ENCODE measurements around the gene NANOS2.

NANOS2 gene

DNA sequence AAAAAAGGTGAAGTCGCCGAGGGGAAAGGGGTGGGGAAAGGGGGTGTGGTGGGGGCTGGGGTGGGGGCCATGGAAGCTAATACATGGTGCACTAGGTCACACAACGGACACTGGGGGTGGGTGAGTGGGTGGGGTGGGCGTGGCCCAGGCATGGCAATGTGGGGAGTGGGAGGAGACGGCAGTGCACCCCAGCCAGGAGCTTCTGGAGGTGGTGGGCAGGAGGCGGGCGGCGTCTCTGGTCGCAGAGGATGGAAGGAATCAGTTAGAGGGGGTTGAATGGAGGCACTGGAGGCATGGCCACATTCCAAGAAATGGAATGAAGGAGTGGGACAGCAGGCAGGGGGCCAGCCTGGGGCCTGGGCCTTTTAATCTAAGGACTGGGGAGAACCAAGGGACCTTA lies 19.2 kb upstream of the NANOS2 start:
- Histone ChIP-seq H3K27ac (no peak overlapping the region), H3K4me3 (no peak overlapping the region)

DNA sequence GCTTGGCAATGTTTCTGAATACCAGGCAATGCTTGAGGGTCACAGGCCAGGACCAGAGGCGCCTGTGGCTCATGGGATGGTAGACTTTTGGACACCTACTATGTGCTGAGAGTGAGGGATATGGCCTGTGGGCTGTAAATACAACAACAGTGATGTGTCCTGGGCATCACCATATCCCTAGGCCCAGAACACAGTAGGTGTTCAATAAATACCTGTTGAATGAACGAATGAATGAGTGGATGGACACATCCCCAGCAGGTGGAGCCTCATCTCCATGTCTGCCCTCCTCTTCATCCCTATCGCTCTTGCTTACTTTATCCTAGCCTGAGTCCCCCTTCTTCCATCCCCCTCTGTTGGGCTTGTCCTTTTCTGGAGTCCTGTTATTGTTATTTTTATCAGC lies 16.5 kb upstream of the NANOS2 start:
- Histone ChIP-seq H3K4me3 (no peak overlapping the region), H3K27ac (no peak overlapping the region)

DNA sequence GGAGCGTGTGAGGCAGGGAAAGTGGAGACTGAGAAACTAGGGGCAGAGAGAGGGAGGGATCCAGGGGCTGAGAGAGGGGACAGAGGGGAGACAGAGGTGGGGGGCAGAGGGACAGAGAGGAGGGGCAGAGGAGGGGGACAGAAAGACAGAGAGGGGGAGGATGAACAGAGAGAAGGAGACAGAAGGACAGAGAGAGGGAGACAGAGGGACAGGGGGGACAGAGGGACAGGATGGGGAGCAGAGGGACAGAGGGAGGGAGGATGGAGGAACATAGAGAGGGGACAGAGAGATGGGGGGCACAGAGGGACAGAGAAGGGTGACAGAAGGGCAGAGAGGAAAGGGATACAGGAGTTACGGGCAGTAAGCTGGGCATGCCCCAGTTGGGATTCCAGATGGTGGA lies 14.7 kb upstream of the NANOS2 start:
- Histone ChIP-seq H3K4me3 (no peak overlapping the region), H3K27ac (no peak overlapping the region)

DNA sequence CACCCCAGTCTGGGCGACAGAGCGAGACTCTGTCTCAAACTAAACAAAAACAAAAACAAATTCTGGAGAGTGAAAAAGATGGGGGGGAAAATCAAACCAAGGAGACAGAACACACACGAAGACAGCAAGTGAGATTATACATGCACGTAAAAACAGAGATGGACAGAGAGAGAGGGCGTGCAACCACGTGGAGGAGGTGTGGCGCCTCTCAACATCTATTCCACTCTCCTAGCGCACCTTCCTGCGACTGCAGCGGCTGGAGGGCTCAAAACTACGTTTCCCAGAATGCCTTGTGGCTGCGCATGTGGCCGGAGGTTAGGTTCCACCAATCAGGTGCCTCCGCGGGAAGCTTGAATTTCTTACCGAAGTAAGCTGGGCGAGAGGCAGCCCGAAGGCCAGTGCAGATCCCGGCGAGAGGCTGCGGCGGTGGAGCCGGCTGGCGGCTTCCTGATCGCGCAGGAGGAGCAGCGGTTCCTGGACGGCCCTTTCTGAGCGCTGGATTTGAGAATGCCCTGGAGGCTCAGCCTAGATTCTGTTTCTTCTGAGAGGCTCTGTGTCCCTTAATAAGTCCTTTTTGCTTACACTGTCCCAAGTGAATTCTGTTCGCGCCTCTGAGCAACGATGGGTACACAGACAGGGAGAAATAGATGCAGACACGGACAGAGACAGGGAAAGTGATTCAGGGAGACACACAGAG lies 13.1 kb upstream of the NANOS2 start:
- Histone ChIP-seq H3K4me3 (no peak overlapping the region), H3K27ac (no peak overlapping the region)

DNA sequence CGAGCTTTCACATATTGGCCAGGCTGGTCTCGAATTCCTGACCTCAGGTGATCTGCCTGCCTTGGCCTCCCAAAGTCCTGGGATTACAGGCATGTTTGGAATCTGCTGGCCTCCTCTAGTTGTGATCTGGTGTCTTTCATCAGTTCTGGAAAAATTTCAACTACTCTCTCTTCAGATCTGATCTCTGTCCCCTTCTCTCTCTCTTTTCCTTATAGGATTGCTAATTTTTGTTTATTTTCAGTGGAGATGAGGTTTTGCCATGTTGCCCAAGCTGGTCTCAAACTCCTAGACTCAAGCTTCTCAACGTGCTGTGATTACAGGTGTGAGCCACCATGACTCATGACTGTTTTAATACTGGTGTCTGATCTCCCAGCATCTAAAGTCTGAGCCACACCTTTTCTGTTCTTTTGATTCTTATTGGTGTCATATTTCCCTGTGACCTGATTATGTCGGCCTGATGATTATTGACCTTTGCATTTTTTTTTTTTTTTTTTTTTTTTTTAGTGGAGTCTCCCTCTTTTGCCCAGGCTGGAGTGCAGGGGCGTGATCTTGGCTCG lies 10.4 kb upstream of the NANOS2 start:
- no peak overlapping the region for H3K4me3 ChIP-seq
- H3K27ac ChIP-seq = no peak overlapping the region

DNA sequence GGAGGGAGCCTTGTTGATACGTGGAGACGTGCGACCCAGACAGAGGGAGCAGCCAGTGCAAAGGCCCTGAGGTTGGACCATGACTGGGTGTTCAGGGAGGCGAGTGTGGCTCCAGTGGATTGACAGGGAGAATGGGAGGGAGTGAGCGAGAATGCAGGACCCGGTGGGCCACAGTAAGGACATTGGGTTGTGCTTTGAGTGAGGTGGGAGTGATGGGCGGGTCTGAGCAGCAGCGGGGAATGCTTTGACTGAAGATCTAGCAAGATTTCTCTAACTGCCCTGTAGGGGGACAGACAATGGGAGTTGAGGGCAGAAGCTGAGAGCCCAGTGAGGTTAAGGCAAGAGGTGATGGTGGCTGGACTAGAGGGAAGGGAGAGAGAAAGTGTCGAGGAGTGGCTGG lies 7.7 kb upstream of the NANOS2 start:
- H3K27ac ChIP-seq = no peak overlapping the region
- no peak overlapping the region for H3K4me3 ChIP-seq

DNA sequence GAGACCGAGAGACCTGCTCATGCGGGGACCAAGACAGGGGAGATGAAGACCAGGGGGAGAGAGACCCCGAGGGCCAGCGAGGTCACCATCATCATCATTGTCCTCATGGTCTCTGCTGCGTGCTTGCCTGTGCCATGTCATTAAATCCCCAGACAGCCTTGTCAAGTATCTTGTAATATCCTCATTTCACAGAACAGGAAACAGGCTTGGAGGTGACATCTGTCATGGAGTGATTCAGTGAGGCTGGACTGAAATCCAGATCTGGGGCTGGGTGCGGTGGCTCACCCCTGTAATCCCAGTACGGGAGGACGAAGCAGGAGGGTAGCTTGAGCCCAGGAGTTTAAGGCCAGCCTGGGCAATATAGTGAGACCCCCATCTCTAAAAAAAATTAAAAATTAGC lies 5.9 kb upstream of the NANOS2 start:
- Histone ChIP-seq H3K27ac (no peak overlapping the region), H3K4me3 (no peak overlapping the region)

DNA sequence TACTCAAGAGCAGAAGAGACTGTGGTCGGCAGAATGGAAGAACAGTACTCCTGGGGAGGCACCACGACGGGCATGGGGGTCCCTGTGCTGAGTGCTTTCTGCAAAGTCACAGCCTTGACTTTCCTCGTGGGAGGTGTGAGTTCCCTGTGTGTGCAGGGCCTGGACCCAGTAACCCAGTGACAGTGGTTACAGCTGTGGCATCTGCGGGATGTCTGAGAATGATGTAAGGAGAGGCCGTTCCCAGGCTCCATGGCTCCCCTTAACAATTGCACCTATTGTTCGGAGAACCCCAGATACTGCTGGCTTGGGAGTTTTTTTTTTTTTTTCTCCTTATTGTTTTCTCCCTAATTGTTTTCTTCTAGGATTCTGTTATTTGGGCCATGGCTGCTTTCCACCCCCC lies 5.1 kb upstream of the NANOS2 start:
- Histone ChIP-seq H3K27ac (no peak overlapping the region), H3K4me3 (no peak overlapping the region)

DNA sequence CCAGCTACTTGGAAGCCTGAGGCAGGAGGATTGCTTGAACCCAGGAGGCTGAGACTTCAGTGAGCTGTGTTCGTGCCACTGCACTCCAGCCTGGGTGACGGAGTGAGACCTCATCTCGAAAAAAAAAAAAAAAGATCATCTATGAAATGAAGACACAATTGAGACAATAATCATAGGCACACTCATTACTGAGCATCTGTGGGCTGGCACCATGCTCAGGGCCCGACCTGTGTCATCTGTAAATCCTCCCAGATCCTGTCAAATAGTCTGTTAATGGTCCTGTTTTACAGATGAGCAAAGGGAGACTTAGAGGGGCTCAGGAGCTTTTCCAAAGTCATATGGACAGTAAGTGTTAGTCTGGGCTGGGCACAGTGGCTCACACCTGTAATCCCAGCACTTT lies 4.1 kb upstream of the NANOS2 start:
- H3K27ac ChIP-seq = no peak overlapping the region
- no peak overlapping the region for H3K4me3 ChIP-seq

DNA sequence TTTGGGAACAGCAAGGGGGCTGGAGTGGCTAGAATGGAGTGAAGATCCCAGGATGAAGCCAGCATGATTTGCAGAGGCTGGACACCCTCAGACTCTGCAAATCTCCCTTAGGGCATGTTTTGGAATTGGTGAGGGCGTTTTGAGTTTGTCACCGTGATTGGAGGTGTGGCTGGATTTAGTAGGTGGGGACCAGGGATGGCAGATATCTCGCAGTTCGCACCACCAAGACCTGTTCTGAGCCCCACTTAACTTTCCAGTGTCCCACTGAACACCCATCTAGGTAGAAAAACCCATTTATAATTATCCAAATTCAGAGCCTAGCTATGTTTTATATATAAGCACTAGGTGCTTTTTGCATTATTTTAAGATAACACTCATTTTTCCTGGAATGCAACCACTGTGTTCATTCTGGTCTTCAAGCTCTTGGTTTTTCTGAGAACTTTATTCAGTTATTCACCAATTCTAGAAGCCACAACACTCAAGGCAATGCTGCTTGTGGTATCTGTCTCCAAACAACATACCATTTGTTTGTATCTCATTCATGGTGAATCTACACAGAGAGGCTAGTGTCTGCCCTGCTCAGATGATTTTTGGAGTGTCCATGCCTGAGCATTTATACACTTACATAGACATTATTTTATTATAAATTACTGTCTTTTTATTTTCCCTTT lies 3.0 kb upstream of the NANOS2 start:
- no peak overlapping the region for H3K4me3 ChIP-seq
- no peak overlapping the region for H3K27ac ChIP-seq

DNA sequence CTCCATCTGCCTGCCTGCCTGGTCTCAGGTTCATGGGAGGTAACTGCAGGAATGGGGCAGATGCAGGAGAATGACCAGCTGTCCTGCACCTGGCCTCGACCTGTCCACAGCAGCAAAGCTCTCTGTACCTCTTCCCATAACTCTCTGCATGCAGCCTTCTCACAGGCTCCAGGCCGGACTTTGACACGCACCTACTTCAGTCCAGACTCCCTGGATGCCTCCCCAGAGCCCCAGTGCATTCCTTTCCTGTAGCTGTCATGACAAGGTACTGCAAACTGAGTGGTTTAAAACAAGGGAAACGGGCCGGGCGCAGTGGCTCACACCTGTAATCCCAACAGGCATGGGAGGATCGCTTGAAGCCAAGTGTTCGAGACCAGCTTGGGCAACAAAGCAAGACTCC lies 3.3 kb downstream of the NANOS2 start:
- no peak overlapping the region for H3K27ac ChIP-seq
- H3K4me3 ChIP-seq = no peak overlapping the region

DNA sequence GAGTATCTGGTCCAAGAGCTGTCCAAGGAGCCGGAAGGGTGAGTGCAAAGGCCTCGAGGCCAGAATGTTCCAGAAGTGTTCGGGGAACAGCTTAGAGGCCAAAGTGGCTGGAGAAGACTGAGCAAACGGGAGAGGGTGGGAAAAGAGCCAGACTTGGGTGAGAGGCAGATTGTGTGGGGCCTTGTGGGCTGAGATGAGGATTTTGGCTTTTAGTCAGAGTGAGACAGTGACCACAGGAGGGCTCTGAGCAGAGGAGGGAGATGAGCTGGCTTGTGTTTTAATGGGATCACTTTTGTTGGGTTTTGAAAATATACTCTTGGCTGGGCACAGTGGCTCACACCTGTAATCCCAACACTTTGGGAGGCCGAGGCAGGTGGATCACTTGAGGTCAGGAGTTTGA lies 5.6 kb downstream of the NANOS2 start:
- no peak overlapping the region for H3K27ac ChIP-seq
- H3K4me3 ChIP-seq = no peak overlapping the region

DNA sequence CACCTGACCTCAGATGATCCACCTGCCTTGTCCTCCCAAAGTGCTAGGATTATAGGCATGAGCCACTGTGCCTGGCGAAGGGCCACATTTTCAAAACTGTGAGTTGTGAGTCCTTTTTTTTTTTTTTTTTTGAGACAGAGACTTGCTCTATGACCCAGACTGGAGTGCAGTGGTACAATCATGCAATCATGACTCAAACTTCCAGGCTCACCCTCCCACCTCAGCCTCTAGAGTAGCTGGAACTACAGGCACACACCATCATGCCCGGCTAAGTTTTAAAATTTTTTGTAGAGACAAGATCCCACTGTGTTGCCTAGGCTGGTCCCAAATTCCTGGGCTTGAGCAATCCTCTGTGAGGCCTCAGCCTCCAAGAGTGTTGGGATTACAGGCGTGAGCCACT lies 8.4 kb downstream of the NANOS2 start:
- H3K4me3 ChIP-seq = no peak overlapping the region
- no peak overlapping the region for H3K27ac ChIP-seq

DNA sequence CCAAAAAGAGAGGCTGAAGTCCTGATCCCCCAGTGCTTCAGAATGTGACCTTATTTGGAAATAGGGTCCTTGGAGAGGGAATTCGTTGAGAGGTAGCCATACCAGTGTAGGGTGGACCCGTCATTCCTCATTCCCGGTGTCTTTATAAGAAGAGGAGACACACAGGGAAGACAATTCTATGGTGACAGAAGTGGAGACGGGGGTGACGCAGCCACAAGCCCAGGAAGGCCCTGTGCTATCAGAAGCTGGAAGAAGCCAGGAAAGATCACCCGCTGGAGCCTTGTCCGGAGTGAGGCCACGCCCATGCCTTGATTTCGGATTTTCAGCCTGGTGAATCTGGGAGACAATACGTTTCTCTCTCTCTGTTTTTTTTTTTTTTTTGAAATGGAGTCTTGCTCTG lies 9.6 kb downstream of the NANOS2 start:
- H3K4me3 ChIP-seq = no peak overlapping the region
- no peak overlapping the region for H3K27ac ChIP-seq

DNA sequence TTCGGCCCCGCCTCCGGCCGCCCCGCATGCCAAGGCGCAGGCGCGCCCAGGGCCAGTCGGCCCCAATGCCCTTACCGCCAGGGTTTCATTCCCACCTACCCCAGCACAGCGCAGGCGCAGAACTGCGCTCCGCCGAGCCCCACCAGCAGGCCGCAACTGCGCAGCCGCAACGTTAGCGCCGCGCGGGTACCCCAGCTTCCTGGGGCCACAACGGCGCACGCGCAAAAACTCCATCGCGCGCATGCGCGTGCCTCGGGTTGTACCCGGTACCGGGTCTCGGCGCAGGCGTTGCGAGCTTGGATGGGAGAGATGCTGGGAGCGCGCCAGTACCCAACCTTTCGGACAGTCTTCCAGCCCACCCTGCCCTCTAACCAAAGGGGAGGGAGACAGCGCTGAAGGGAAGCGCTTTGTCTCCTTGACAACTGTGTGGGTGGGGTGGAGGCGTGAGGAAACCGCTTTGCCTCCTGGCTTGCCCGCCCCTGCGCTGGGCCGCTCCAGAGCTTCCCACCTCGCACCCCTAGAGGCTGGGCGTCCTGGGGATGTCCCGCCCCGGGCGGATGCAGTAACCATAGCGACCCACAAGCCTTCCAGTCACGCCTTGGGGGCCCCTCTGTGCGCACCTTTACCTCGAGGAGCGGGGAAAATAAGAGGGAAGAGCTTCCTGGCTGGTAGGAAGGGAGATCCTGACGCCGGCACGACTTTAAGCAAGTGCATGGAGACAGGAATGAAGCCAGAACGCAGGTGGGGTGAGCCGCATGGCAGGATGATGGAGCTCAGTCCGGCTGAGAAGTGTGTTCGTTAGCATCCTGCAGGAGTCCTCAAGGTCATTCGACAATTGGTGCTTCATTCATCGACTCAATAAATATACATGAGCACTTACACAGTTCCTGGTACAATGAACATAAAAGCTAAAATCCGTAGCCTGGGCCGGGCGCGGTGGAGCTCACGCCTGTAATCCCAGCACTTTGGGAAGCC lies 11.6 kb downstream of the NANOS2 start:
- Histone ChIP-seq H3K4me3 (peak overlapping the region; percentile 57 to 83 (median 67)), H3K27ac (peak overlapping the region in 20 of 21 experiments; percentile 40 to 90 (median 74))

DNA sequence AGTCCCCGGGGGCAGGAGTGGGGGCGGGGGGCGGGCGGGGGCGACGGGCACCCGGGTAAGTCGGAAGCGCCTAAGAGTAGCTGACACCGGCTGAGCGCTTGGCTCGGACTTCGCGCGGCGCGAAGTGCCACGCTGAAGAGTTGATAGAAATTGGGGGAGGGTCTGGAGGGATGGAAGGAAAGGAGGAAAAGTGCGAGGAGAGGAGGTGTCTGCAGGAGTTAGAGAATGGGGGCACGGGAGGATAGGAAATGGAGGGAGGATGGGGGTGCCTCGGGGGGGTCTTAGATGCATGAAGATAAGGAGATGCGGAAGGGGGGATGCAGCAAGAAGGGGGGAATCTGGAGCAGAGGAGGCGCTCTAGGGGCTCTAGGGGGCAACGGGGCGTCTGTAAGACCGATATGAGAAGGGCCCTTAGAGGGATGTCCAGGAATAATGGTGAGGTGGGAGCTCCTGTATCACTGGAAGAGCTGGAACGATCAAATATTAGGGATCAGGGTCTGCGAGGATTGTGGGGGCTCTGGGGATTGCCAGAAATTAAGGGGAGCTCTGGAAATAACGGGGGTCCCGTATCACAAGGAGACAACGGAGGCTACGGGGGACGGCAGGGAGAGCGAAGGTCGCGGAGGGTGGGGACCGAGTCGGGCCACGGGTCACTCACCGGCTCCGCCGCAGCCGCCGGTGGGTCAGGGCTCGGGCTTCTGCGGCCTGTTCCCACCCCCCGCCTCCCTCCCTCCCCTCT lies 12.5 kb downstream of the NANOS2 start, which contains the start of gene MYPOP:
Gene MYPOP (minus strand): TSS at position 702 of the 739 bp plus-strand sequence. CDS start 840 bp downstream, outside the sequence.
- peak within 1 kb of the TSS; percentile 57 to 83 (median 67) for H3K4me3 ChIP-seq
- H3K27ac ChIP-seq = peak within 1 kb of the TSS in 20 of 21 experiments; percentile 40 to 90 (median 74)

DNA sequence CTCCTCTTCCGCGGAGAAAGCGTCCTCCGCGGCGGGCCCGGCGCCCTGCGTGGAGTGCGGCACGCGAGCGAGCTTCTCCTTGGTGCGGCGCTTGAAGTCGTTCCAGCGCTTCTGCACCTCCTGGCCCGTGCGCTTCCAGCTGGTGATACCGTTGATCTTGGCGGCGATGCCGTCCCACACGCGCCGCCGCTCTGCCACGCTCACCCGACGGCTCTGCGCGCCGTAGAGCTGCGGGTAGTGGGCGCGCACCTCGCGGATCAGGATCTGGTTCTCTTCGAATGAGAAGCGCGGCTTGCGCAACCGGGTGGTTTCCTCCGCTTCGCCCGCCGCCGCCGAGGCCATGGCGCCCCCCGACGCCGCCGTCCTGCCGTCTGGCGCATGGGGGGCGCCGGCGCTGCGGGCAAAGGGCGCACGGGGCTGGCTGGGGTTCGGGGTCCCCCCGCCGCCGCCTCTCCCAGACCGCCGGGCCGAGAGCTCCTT lies 13.1 kb downstream of the NANOS2 start:
- H3K27ac ChIP-seq = peak overlapping the region in 13 of 21 experiments; percentile 18 to 90 (median 65)

DNA sequence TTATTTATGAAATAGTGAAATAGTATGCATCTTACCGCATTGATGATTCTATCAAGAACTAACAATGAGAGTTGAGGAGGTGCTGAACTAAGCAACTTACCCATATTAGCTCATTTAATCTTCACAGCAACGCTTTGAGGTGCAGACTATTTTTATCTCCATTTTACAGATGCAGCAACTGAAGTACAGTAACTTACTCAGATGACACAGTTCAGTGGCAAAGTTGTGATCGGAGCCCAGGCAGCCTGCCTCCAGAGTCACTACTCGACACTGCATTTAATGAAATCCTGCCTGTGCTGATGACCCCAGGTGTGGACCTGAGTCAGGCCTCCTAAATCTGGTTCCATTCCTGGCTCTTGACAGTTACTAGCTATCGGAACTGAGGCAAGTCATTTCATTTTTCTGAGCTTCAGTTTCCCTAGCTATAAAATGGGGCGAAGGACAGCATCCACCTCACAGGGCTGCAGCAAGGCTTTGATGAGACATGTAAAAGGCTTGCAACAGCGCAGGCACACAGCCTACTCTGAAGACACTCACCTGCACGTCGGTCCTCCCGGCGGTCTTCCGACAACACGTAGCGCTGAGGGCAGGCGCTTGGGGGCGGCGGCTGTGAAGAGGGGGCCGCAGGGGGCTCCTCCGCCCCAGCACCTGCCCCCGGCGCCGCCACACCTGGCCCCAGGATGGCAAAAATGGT lies 13.7 kb downstream of the NANOS2 start:
- Histone ChIP-seq H3K27ac (peak overlapping the region in 6 of 21 experiments; percentile 18 to 83 (median 51)), H3K4me3 (peak overlapping the region; percentile 57 to 83 (median 67))

More for the DNA sequence above, 13.1 kb downstream of the NANOS2 start:
- peak overlapping the region; percentile 57 to 83 (median 67) for H3K4me3 ChIP-seq
